HepG2 (cell line): Measurements from ENCODE around the gene MRPL50. TPM values are rescaled to one million over a fixed set of nuclear protein-coding genes. Genes with fewer than 3 reads are reported as not detected.

Experiments
- CBX5 ChIP-seq: sonication (generic); formaldehyde crosslinking; IDR thresholded peaks from 2 replicates; pipeline ENCODE4 v1.4.0; 2020; ENCODE audit warnings: missing genetic modification reagents, borderline replicate concordance
- DBP ChIP-seq: sonication (generic); formaldehyde crosslinking; IDR thresholded peaks from 2 replicates; pipeline ENCODE4 v1.4.0; 2020; ENCODE audit warnings: missing genetic modification reagents; ENCODE audit errors: not compliant biosample characterization
- E2F5 ChIP-seq: sonication (generic); formaldehyde crosslinking; conservative IDR thresholded peaks from 2 replicates; pipeline ENCODE4 v1.4.0; 2020; ENCODE audit warnings: missing genetic modification reagents
- EEA1 ChIP-seq: sonication (generic); formaldehyde crosslinking; IDR thresholded peaks from 2 replicates; pipeline ENCODE4 v1.5.1; 2020; ENCODE audit warnings: mild to moderate bottlenecking, missing genetic modification reagents, borderline replicate concordance
- FOXK1 ChIP-seq: sonication (generic); formaldehyde crosslinking; IDR thresholded peaks from 2 replicates; pipeline ENCODE4 v1.4.0; 2020; ENCODE audit warnings: low read depth, missing genetic modification reagents, borderline replicate concordance
- HDAC2 ChIP-seq: sonication (generic); formaldehyde crosslinking; IDR thresholded peaks from 2 replicates; pipeline ENCODE4 v1.4.0; 2020; ENCODE audit warnings: missing genetic modification reagents
- JARID2 ChIP-seq: sonication (generic); formaldehyde crosslinking; IDR thresholded peaks from 2 replicates; pipeline ENCODE4 v1.8.1; 2023; ENCODE audit warnings: missing genetic modification reagents, inconsistent platforms; ENCODE audit not compliant: insufficient replicate concordance
- KLF15 ChIP-seq: sonication (generic); formaldehyde crosslinking; IDR thresholded peaks from 2 replicates; pipeline ENCODE4 v1.8.1; 2023; ENCODE audit warnings: borderline replicate concordance, mild to moderate bottlenecking, inconsistent platforms, missing genetic modification reagents, mixed read lengths
- MXD4 ChIP-seq: IDR thresholded peaks from 2 replicates; pipeline ENCODE4 v1.6.1; 2016; ENCODE audit warnings: mild to moderate bottlenecking, missing biosample characterization, missing genetic modification reagents
- RBAK ChIP-seq: sonication (generic); formaldehyde crosslinking; IDR thresholded peaks from 2 replicates; pipeline ENCODE4 v1.5.1; 2020; ENCODE audit warnings: mild to moderate bottlenecking, missing genetic modification reagents
- RFX3 ChIP-seq: IDR thresholded peaks from 2 replicates; pipeline ENCODE4 v1.6.1; 2016; ENCODE audit warnings: missing biosample characterization, missing genetic modification reagents
- TFDP1 ChIP-seq: IDR thresholded peaks from 2 replicates; pipeline ENCODE4 v1.6.1; 2016; ENCODE audit warnings: missing compliant biosample characterization, missing genetic modification reagents, borderline replicate concordance
- TRAFD1 ChIP-seq: sonication (generic); formaldehyde crosslinking; IDR thresholded peaks from 2 replicates; pipeline ENCODE4 v1.5.1; 2020; ENCODE audit warnings: missing genetic modification reagents, mild to moderate bottlenecking, borderline replicate concordance
- ZGPAT ChIP-seq: IDR thresholded peaks from 2 replicates; pipeline ENCODE4 v1.6.1; 2016; ENCODE audit warnings: mild to moderate bottlenecking
- ZNF280D ChIP-seq: sonication (generic); formaldehyde crosslinking; IDR thresholded peaks from 2 replicates; pipeline ENCODE4 v1.5.1; 2020; ENCODE audit warnings: mild to moderate bottlenecking, missing genetic modification reagents
- ZNF710 ChIP-seq: sonication (generic); formaldehyde crosslinking; IDR thresholded peaks from 2 replicates; pipeline ENCODE4 v1.5.0; 2020; ENCODE audit warnings: mild to moderate bottlenecking, missing genetic modification reagents, borderline replicate concordance
- ZNF792 ChIP-seq: IDR thresholded peaks from 2 replicates; pipeline ENCODE4 v1.6.1; 2016
- ZSCAN29 ChIP-seq: sonication (generic); formaldehyde crosslinking; conservative IDR thresholded peaks from 2 replicates; pipeline ENCODE4 v1.4.0; 2020; ENCODE audit warnings: mild to moderate bottlenecking, missing genetic modification reagents
- polyA plus RNA-seq, 8 experiments: library from polyadenylated mRNA; depleted of rRNA in 3 of 8; stranded (reverse) in 7 of 8; unstranded in 1 of 8; fragments of >200 nt; fragmentation: Illumina TruSeq in 4 of 8; extraction: Trizol in 4 of 8; gene quantifications; 2 replicates each; pipeline versions ENCODE4 v1.2.1 to v1.2.3, GENCODE V29; 2011 to 2016; ENCODE audit warnings: low read depth in 4 of 8, missing spikeins in 1 of 8, mixed read lengths in 1 of 8; ENCODE audit not compliant: insufficient read depth in 1 of 8
- total RNA-seq, 5 experiments: library from RNA; depleted of rRNA; stranded (reverse); fragments of >200 nt; fragmentation: Illumina TruSeq; extraction: Trizol; gene quantifications; 2 replicates each; pipeline ENCODE4 v1.2.3, GENCODE V29; 2016; ENCODE audit warnings: low read depth in 1 of 5

The MRPL50 gene
- total and polyA plus RNA-seq, 2 of the 13 experiments (the other 11 are each of a cell fraction or from before 2014, with no cell fraction given) = 37.1 to 70.0 TPM

- TF ChIP-seq ZGPAT = peak; percentile 78
- no peak for TF ChIP-seq EEA1 (CRISPR knock-in tag)
- TF ChIP-seq ZSCAN29 (CRISPR knock-in tag) = no peak
- TF ChIP-seq DBP (CRISPR knock-in tag) = no peak
- no peak for TF ChIP-seq RBAK (CRISPR knock-in tag)
- TF ChIP-seq FOXK1 (CRISPR knock-in tag) = peak; percentile 59; the same call in 1 of the 2 replicates
- TF ChIP-seq ZNF280D (CRISPR knock-in tag) = no peak
- no peak for TF ChIP-seq E2F5 (CRISPR knock-in tag)
- peak; percentile 54; the same call in 1 of the 2 replicates for TF ChIP-seq MXD4 (CRISPR knock-in tag)
- no peak for TF ChIP-seq CBX5 (CRISPR knock-in tag)
- no peak for TF ChIP-seq JARID2 (CRISPR knock-in tag)
- no peak for TF ChIP-seq TFDP1 (CRISPR knock-in tag)
- TF ChIP-seq HDAC2 (CRISPR knock-in tag) = peak; percentile 94
- TF ChIP-seq ZNF792 = peak; percentile 77; the same call in 1 of the 2 replicates
- TF ChIP-seq KLF15 = no peak
- TF ChIP-seq ZNF710 = peak; percentile 71; the same call in 1 of the 2 replicates
- no peak for TF ChIP-seq RFX3 (CRISPR knock-in tag)
- TF ChIP-seq TRAFD1 (CRISPR knock-in tag) = no peak
These were observed 34.8 kb upstream of the MRPL50 start (continued) for GRCh38 chr9:101433229-101433628.
